A204.1 (cell line): ENCODE results near the gene CSMD2.
"Not testable (repeated sequence)": the region's sequence is repeated elsewhere in the genome, so short reads cannot be mapped to it uniquely, and the experiment has no call there.

Source experiments
- FAIRE-seq: peaks from 2 replicates; lab custom pipeline; 2012; peaks lifted over from hg19 to GRCh38; lab: Jason Lieb, UNC

CSMD2 gene

DNA sequence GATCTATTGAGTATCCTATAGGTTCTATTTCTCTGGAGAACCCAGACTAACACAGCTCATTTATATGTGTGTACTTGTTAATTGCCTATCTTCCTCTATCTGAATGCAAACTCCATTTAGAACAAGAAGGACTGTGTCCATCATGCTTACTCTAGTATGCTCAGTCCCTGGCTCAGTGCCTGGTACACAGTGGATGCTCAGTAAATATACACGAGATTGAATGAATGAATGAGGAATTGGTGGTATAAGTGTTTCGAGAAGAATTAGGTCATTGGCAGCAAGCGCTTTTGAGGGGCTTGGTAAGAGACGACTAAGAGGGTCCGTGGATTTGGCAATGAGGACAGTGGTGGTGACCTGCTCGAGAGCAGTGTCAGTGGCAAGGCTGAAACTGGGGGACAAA lies 112.5 kb downstream of the CSMD2 start:
- no peak for FAIRE-seq

GRCh38 chr1:34050709-34051485 lies 114.1 kb downstream of the CSMD2 start:
- no peak for FAIRE-seq

- FAIRE-seq, result no peak
These were observed 115.0 kb downstream of the CSMD2 start for GRCh38 chr1:34049994-34050393.

- no peak for FAIRE-seq
These were observed 115.6 kb downstream of the CSMD2 start for GRCh38 chr1:34049477-34049876.

DNA sequence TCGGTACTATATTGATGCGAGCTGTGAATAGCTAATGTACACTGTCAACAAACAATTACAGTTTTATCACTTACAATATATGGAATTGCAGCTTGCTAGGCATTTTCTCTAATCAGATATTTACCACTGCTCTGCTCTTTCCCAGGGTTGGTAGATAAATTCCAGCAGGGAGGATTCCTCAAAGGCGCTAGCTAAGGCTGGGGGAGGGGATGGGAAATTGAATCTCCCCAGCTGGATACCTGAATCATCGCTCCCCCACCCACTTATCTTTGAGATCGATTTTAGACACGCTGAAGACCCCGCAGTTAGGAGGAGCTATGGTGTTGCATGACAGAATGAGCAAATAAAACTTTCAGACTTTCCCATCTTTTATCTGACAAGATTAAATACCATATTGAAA lies 127.2 kb downstream of the CSMD2 start:
- no peak for FAIRE-seq

DNA sequence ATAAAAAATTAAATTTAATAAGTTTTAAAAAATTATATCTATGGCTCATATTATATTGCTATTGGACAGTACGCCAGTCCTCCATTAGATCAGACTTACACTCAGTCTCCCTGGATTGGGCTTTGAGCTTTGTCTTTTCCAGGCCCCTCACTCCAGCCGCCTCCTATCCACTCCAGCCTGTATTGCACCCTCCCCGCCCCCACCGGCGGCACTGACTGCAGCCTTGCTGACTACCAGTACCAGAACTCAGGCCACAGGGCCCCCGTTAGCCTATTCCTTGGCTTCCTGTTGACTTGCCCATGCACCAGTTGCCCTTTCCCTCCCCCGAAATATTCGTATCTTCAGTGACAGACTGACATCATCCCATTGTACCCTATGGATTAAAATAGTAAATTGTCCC lies 127.9 kb downstream of the CSMD2 start:
- no peak for FAIRE-seq

GRCh38 chr1:34034036-34034435 lies 131.0 kb downstream of the CSMD2 start:
- FAIRE-seq, result no peak

DNA sequence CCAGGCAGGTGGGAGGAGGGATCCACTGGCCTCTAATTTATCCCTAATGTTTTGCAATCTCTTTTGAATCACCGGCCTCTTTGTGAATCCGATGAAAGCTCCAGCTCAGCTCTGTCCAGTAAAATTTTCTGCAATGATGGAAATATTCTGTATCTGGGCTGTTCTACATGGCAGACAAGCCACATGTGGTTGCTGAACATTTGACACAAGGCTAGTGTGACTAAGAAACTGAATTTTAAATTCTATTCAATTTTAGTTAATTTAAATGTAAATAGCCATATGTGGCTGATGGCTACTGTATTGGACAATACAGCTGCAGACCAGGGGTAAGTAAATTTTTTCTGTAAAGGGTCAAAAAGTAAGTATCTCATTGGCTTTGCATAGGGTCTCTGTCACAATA lies 135.1 kb downstream of the CSMD2 start:
- FAIRE-seq, result no peak

GRCh38 chr1:34029515-34029914 lies 135.5 kb downstream of the CSMD2 start:
- no peak for FAIRE-seq

- no peak for FAIRE-seq
These were observed 136.5 kb downstream of the CSMD2 start for GRCh38 chr1:34028381-34029055.

- no peak for FAIRE-seq
These were observed 139.4 kb downstream of the CSMD2 start for GRCh38 chr1:34025675-34026074.

GRCh38 chr1:34024485-34024884 lies 140.5 kb downstream of the CSMD2 start:
- no peak for FAIRE-seq

GRCh38 chr1:34019741-34020552 lies 145.1 kb downstream of the CSMD2 start:
- FAIRE-seq, result no peak

GRCh38 chr1:34018285-34018684 lies 146.7 kb downstream of the CSMD2 start:
- FAIRE-seq, result no peak

DNA sequence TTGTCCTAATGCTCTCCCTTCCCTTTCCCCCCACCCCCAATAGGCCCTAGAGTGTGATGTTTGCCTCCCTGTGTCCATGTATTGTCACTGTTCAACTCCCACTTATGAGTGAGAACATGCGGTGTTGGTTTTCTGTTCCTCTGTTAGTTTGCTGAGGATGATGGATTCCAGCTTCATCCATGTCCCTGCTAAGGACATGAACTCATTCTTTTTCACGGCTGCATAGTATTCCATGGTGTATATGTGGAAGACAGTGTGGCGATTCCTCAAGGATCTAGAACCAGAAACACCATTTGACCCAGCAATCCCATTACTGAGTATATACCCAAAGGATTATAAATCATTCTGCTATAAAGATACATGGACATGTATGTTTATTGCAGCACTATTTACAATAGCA lies 148.7 kb downstream of the CSMD2 start:
- not testable (repeated sequence) for FAIRE-seq

- FAIRE-seq, result no peak
These were observed 150.9 kb downstream of the CSMD2 start for GRCh38 chr1:34013958-34014737.

- no peak for FAIRE-seq
These were observed 151.9 kb downstream of the CSMD2 start for GRCh38 chr1:34013136-34013535.

DNA sequence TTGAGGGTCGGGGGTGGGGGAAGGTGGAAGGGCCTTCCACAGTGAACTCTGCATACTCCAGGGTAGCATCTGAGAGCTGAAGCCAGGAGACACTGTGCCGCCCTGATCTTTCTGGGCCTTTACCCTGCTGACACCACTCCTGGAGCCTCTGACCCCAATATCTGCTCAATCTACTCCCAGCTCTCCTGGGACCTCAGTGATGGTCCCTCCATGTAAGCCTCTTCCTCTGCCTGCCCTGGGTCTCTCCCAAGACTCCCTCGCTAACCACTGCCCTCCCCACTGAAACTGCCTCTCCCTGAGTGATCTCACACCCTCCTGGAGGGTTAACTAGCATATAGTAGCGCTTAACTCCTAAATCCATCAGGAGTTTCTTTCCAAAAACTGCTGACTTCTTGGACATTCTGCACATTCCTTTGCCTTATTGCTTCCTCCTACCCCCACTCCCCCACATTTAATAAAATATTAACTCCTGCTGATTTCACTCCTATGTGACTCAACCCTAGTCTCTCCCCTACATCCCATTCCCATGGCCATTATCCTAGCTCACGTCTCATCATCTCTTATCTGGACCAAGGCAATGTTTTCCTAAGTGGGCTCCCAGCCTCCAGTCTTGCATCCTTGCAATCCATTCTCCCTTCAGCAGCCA lies 155.6 kb downstream of the CSMD2 start:
- no peak for FAIRE-seq

- FAIRE-seq, result no peak
These were observed 157.3 kb downstream of the CSMD2 start for GRCh38 chr1:34007760-34008159.

DNA sequence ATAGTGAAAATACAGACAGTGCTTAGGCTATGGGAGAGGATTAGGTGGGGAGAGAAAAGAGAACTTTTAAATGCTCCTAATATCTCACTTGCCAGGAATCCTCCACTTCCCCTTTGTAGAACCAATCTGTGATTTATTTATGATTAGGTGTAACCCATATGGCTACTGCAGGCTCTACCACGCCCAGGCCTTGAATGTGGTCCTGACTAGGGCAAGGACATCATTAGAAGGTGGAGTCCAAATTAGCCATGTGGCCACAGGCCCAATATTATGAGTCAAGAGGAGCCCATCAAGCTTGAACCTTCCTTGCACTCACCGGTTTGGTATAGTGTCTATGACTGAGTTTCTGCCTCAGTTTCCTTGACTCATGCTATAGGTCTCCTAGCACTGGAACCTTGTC lies 159.7 kb downstream of the CSMD2 start:
- no peak for FAIRE-seq

- no peak for FAIRE-seq
These were observed 162.2 kb downstream of the CSMD2 start for GRCh38 chr1:34002810-34003209.
